ENCODE results near the gene RDH11.

RDH11 gene

DNA sequence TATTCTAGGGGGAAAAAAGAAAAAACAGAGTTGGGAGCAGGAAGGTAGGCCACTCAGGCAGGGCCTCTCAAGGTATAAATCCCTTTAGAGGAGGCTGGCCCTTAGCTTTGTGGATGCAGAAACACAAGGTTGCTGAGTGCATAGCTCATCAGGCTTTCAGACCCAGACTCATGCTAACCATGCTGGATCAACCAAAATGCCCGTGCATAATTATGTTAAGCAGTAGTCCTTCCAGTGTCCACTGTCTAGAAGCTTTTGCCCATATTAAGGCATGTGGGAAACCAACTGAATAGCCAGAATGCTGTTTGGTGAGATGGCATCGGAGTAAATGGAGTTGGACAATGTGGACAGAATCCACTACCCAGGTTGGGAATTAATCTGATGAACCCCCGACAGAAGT is 56.9 kb downstream of the RDH11 start:
- Histone ChIP-seq H3K4me3 (ENCODE audit: insufficient read depth, low read depth, low read length, poor library complexity, severe bottlenecking) (no peak overlapping the region), H3K36me3 (ENCODE audit: control insufficient read depth, insufficient read depth, low read length) (no peaks in the 10 kb centered on the region), H3K27ac (ENCODE audit: insufficient read depth, low read length, poor library complexity, severe bottlenecking) (no peak overlapping the region), H3K9me3 (ENCODE audit: control insufficient read depth, low read length) (no peaks in the 10 kb centered on the region), H3K4me1 (ENCODE audit: control insufficient read depth, insufficient read depth, low read length, poor library complexity, severe bottlenecking) (no peaks in the 10 kb centered on the region), H3K27me3 (replicated peaks; ENCODE audit: control insufficient read depth, insufficient read depth, low read length, poor library complexity, severe bottlenecking) (no peaks in the 10 kb centered on the region)
- no peak for DNase-seq

DNA sequence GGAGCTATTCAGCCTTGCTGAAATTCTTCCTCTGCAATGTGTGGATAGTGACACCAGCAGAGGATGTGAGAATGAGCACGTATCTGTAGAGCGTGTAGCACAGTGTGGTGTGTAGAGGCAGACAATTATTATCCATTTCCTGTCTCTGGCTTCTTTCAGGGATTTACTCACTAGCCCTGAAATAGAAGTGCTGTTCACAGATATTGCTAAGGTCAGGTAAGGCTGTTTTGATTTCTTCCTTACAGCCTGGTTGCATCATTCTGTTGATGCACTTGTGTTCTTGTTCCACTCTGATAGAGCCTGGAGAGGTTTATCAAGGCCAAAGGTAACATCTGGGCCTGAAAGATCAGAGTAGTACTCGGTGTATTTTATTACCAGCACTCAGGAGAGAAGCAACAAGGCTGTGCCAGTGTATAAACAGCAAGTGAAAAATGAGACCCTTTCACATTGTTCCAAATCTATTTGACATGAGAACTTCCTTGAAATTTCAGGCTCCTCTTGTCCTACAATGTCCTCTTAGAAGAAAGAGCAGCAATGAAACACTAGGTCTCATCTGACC is 59.1 kb downstream of the RDH11 start:
- DNase-seq = no peak
- H3K27me3 ChIP-seq (replicated peaks; ENCODE audit: control insufficient read depth, insufficient read depth, low read length, poor library complexity, severe bottlenecking) = no peaks in the 10 kb centered on the region
- H3K4me1 ChIP-seq (ENCODE audit: control insufficient read depth, insufficient read depth, low read length, poor library complexity, severe bottlenecking) = no peaks in the 10 kb centered on the region
- no peaks in the 10 kb centered on the region for H3K9me3 ChIP-seq (ENCODE audit: control insufficient read depth, low read length)
- H3K27ac ChIP-seq (ENCODE audit: insufficient read depth, low read length, poor library complexity, severe bottlenecking) = no peak overlapping the region
- H3K4me3 ChIP-seq (ENCODE audit: insufficient read depth, low read depth, low read length, poor library complexity, severe bottlenecking) = no peak overlapping the region
- H3K36me3 ChIP-seq (ENCODE audit: control insufficient read depth, insufficient read depth, low read length) = no peaks in the 10 kb centered on the region

DNA sequence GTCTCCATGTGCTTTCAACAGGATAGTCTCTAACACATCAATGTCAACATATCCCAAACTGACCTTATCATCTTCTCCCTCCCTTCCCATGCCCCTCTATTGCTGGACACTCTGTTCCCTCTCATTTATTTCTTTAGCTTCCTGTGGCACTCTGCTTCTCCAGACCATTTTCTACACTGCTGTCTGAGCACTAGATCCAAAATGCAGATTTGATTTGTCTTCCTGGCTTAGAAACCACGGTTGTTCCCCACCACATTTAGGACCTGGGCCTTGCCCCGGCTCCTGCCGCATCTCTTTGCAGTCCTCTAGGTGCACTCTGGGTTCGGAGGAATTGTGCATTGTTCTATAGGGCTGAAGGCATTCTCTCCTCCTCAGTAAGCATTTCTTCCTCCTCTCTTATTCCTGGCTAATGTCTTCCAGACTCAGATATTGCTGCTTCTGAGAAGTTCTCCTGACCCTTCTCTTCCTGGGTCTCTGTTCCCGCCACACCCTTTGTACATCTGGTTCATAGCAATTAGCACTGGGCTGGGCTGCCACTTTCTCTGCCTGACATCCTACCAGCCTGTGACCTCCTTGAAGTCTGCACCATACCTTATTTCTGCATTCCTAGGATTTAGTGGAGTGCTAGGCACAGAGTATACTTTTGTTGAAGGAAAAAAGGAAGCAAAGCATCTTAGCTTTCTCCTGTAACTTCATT is 62.0 kb downstream of the RDH11 start:
- Histone ChIP-seq H3K4me3 (ENCODE audit: insufficient read depth, low read depth, low read length, poor library complexity, severe bottlenecking) (no peak overlapping the region), H3K4me1 (ENCODE audit: control insufficient read depth, insufficient read depth, low read length, poor library complexity, severe bottlenecking) (no peaks in the 10 kb centered on the region), H3K9me3 (ENCODE audit: control insufficient read depth, low read length) (no peaks in the 10 kb centered on the region), H3K36me3 (ENCODE audit: control insufficient read depth, insufficient read depth, low read length) (no peaks in the 10 kb centered on the region), H3K27me3 (replicated peaks; ENCODE audit: control insufficient read depth, insufficient read depth, low read length, poor library complexity, severe bottlenecking) (no peaks in the 10 kb centered on the region), H3K27ac (ENCODE audit: insufficient read depth, low read length, poor library complexity, severe bottlenecking) (no peak overlapping the region)
- no peak for DNase-seq

DNA sequence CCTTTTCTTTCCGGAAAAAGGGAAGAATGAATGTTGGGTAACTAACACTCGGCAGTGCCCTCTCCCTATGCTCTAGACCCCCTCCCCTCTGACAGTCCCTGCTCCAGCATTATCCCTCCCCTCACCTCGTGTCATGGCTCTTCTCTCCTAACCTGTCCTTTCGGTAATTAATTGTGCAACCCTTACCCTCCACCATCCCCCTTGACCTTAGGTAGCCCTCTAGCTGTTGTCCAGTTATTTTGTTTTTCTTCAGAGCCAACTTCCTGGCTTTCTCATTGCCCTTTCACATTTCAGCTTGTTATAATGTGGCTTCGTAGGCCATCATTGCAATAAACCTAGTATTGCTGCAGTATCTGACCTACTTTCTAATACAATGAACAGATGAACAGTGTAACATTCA is 64.6 kb downstream of the RDH11 start:
- H3K27me3 ChIP-seq (replicated peaks; ENCODE audit: control insufficient read depth, insufficient read depth, low read length, poor library complexity, severe bottlenecking) = no peaks in the 10 kb centered on the region
- no peaks in the 10 kb centered on the region for H3K9me3 ChIP-seq (ENCODE audit: control insufficient read depth, low read length)
- H3K4me1 ChIP-seq (ENCODE audit: control insufficient read depth, insufficient read depth, low read length, poor library complexity, severe bottlenecking) = no peaks in the 10 kb centered on the region
- no peak overlapping the region for H3K4me3 ChIP-seq (ENCODE audit: insufficient read depth, low read depth, low read length, poor library complexity, severe bottlenecking)
- H3K36me3 ChIP-seq (ENCODE audit: control insufficient read depth, insufficient read depth, low read length) = no peaks in the 10 kb centered on the region
- no peak for DNase-seq
- H3K27ac ChIP-seq (ENCODE audit: insufficient read depth, low read length, poor library complexity, severe bottlenecking) = no peak overlapping the region

DNA sequence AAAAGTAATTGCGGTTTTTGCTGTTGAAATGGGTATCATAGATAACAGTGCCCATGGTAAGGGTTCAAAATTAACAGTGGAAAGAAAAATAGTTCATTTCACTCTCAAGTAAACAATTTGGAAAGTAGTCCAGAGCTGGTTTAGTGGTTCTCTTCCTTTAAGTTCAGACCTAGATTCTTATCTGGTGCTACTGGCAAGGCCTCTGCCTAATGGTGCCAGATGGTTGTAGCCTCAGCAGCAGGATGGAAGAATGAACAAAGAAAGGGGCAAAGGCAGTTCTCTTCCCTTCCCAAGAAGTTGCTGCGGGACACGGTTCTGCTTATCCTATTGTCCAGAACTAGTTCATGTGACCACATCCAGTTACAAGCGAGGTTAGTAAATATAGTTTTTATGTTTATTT is 65.4 kb downstream of the RDH11 start:
- Histone ChIP-seq H3K27me3 (replicated peaks; ENCODE audit: control insufficient read depth, insufficient read depth, low read length, poor library complexity, severe bottlenecking) (no peaks in the 10 kb centered on the region), H3K4me3 (ENCODE audit: insufficient read depth, low read depth, low read length, poor library complexity, severe bottlenecking) (no peak overlapping the region), H3K4me1 (ENCODE audit: control insufficient read depth, insufficient read depth, low read length, poor library complexity, severe bottlenecking) (no peaks in the 10 kb centered on the region), H3K36me3 (ENCODE audit: control insufficient read depth, insufficient read depth, low read length) (no peaks in the 10 kb centered on the region), H3K9me3 (ENCODE audit: control insufficient read depth, low read length) (no peaks in the 10 kb centered on the region), H3K27ac (ENCODE audit: insufficient read depth, low read length, poor library complexity, severe bottlenecking) (no peak overlapping the region)
- no peak for DNase-seq

DNA sequence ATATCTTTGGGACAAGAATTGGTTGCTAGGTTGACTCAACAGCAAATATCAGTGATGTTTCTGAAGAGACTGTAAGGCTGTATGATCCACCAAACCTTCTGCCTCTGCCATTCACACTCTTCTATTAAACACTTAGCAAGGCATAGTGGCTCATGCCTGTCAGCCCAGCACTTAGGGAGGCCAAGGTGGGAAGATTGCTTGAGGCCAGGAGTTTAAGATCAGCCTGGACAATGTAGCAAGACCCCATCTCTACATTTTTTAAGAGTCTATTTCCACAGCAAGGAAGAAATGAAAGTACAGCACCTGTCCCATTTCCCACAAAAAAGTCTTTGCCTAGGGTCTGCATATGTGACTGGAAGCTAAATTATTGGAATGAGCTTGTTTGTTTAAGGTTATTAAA is 68.0 kb downstream of the RDH11 start:
- no peaks in the 10 kb centered on the region for H3K36me3 ChIP-seq (ENCODE audit: control insufficient read depth, insufficient read depth, low read length)
- H3K4me3 ChIP-seq (ENCODE audit: insufficient read depth, low read depth, low read length, poor library complexity, severe bottlenecking) = no peak overlapping the region
- H3K27ac ChIP-seq (ENCODE audit: insufficient read depth, low read length, poor library complexity, severe bottlenecking) = no peak overlapping the region
- no peaks in the 10 kb centered on the region for H3K4me1 ChIP-seq (ENCODE audit: control insufficient read depth, insufficient read depth, low read length, poor library complexity, severe bottlenecking)
- no peak for DNase-seq
- H3K9me3 ChIP-seq (ENCODE audit: control insufficient read depth, low read length) = no peaks in the 10 kb centered on the region
- H3K27me3 ChIP-seq (replicated peaks; ENCODE audit: control insufficient read depth, insufficient read depth, low read length, poor library complexity, severe bottlenecking) = no peaks in the 10 kb centered on the region
